Right lung (tissue), 5 donors: Measurements from ENCODE around the gene BCL6. TPM values are rescaled to one million over a fixed set of nuclear protein-coding genes. Genes with fewer than 3 reads are reported as not detected.
"Not testable (repeated sequence)": the region's sequence is repeated elsewhere in the genome, so short reads cannot be mapped to it uniquely, and the experiment has no call there.

Experiments
- DNase-seq, 2 donors: peaks; one replicate each; pipeline ENCODE4 v3.0.0-alpha.2; 2013
- polyA plus RNA-seq, 5 donors: library from polyadenylated mRNA; unstranded; fragments of 120-200 nt; gene quantifications; one replicate each; pipeline versions ENCODE4 v1.2.1 to v1.2.3, GENCODE V29; 2013; ENCODE audit warnings: inconsistent platforms in 1 of 5, low replicate concordance in 1 of 5; ENCODE audit not compliant: insufficient read length in 5 of 5, insufficient read depth in 1 of 5

Gene BCL6
- polyA plus RNA-seq, 5 donors = 11.9 to 20.6 (median 15.2) TPM

GRCh38 chr3:187718802-187719201 is 26.5 kb downstream of the BCL6 start:
- DNase-seq = no peak

GRCh38 chr3:187717572-187717971 is 27.7 kb downstream of the BCL6 start:
- DNase-seq = no peak

- DNase-seq = peak in 1 of 2 donors; percentile 60
These were observed 30.8 kb downstream of the BCL6 start for GRCh38 chr3:187714404-187714979.

GRCh38 chr3:187713504-187713903 is 31.8 kb downstream of the BCL6 start:
- no peak for DNase-seq

GRCh38 chr3:187709155-187709554 is 36.1 kb downstream of the BCL6 start:
- DNase-seq = no peak

GRCh38 chr3:187708696-187709095 is 36.6 kb downstream of the BCL6 start:
- no peak for DNase-seq

GRCh38 chr3:187706971-187707370 is 38.3 kb downstream of the BCL6 start:
- no peak for DNase-seq

GRCh38 chr3:187705164-187705563 is 40.1 kb downstream of the BCL6 start:
- DNase-seq = no peak

- DNase-seq = no peak
These were observed 42.7 kb downstream of the BCL6 start, which contains the start of gene RTP2 for GRCh38 chr3:187702507-187703033. Gene RTP2 (minus strand): TSS chr3:187702557. CDS start chr3:187702128, 429 bp downstream.

GRCh38 chr3:187700249-187700648 is 45.0 kb downstream of the BCL6 start:
- DNase-seq = no peak

GRCh38 chr3:187698499-187699399 is 46.5 kb downstream of the BCL6 start:
- DNase-seq = no peak

GRCh38 chr3:187696021-187696420 is 49.2 kb downstream of the BCL6 start:
- DNase-seq = no peak

GRCh38 chr3:187695449-187695848 is 49.8 kb downstream of the BCL6 start:
- DNase-seq = no peak

GRCh38 chr3:187694801-187695200 is 50.5 kb downstream of the BCL6 start:
- DNase-seq = no peak

- no peak for DNase-seq
These were observed 51.8 kb downstream of the BCL6 start for GRCh38 chr3:187693431-187693830.

- no peak for DNase-seq
These were observed 55.3 kb downstream of the BCL6 start for GRCh38 chr3:187689984-187690383.

- DNase-seq = no peak
These were observed 58.5 kb downstream of the BCL6 start for GRCh38 chr3:187686621-187687273.

GRCh38 chr3:187685948-187686347 is 59.3 kb downstream of the BCL6 start:
- DNase-seq = no peak

- DNase-seq = no peak
These were observed 60.4 kb downstream of the BCL6 start for GRCh38 chr3:187684880-187685279.

- DNase-seq = no peak
These were observed 60.8 kb downstream of the BCL6 start for GRCh38 chr3:187684444-187684843.

- not testable (repeated sequence) for DNase-seq
These were observed 63.5 kb downstream of the BCL6 start for GRCh38 chr3:187681756-187682155.

- peak; percentile 33 to 45 for DNase-seq
These were observed 65.5 kb downstream of the BCL6 start for GRCh38 chr3:187679638-187680396.
